Omental fat pad (tissue), 4 donors: ENCODE data around the gene UQCC2. TPM values are rescaled to one million over a fixed set of nuclear protein-coding genes. Genes with fewer than 3 reads are reported as not detected.
A peak's percentile ranks its signal among the peaks of the same experiment; 100 is the strongest.

ENCODE experiments used
- ATAC-seq: fragments of 150-250 bp; one replicate; pipeline ENCODE4 v1.9.1; 2016; ENCODE audit warnings: mild to moderate bottlenecking, moderate library complexity; ENCODE audit not compliant: low FRiP score
- DNase-seq: peaks from one replicate; pipeline ENCODE4 v3.0.0-alpha.2; 2019; ENCODE audit warnings: low spot score
- CTCF ChIP-seq, 3 donors: fragments of 450-650 bp; IDR thresholded peaks; one replicate each; pipeline ENCODE4 v1.5.1; 2016 to 2017; ENCODE audit warnings: antibody characterized with exemption in 3 of 3, mild to moderate bottlenecking in 3 of 3, moderate library complexity in 2 of 3
- total RNA-seq, 4 donors: library from RNA; depleted of rRNA; stranded (reverse); fragments of >200 nt; gene quantifications; one replicate each; pipeline ENCODE4 v1.1.0, GENCODE V29; 2016

Gene UQCC2
- 10 to 100 TPM; 10.4 to 19.6 (median 15.5) TPM for total RNA-seq

- ATAC-seq = peak; percentile 92
- no peak for TF ChIP-seq CTCF (IDR thresholded peaks at IDR 0.05)
Measured at GRCh38 chr6:33711140-33712129, at the start of gene UQCC2. UQCC2 (minus strand) TSS chr6:33711700; CDS start chr6:33711686, 14 bp downstream.

GRCh38 chr6:33759887-33760629, 48.6 kb upstream of the UQCC2 start:
- no peak for ATAC-seq
- no peak for DNase-seq
- no peak for TF ChIP-seq CTCF (IDR thresholded peaks at IDR 0.05)

More at GRCh38 chr6:33711140-33712129, at the start of gene UQCC2:
- DNase-seq = peak; percentile 86

GRCh38 chr6:33758815-33759216, 47.3 kb upstream of the UQCC2 start:
- no peak for DNase-seq
- TF ChIP-seq CTCF (IDR thresholded peaks at IDR 0.05) = no peak
- ATAC-seq = no peak

- TF ChIP-seq CTCF (IDR thresholded peaks at IDR 0.05) = no peak
- DNase-seq (no peak), ATAC-seq (no peak)
Measured at GRCh38 chr6:33757906-33758305, 46.4 kb upstream of the UQCC2 start.

GRCh38 chr6:33757113-33757512, 45.6 kb upstream of the UQCC2 start:
- no peak for TF ChIP-seq CTCF (IDR thresholded peaks at IDR 0.05)
- no peak for ATAC-seq
- no peak for DNase-seq

- TF ChIP-seq CTCF (IDR thresholded peaks at IDR 0.05) = no peak
- DNase-seq = no peak
- ATAC-seq = no peak
Measured at GRCh38 chr6:33756211-33756954, 44.9 kb upstream of the UQCC2 start.
